NCI-H2196 (cell line): ENCODE data around the gene CCDC85A.

Experiments
- DNase-seq: peaks from one replicate; lab custom pipeline; 2025; ENCODE audit not compliant: unreplicated experiment; lab: John Stamatoyannopoulos, UW

CCDC85A gene

GRCh38 chr2:56348392-56349210, 164.8 kb downstream of the CCDC85A start:
- no peak for DNase-seq

- no peak for DNase-seq
Observed at GRCh38 chr2:56357655-56358295, 174.0 kb downstream of the CCDC85A start.

- DNase-seq: no peak
Observed at GRCh38 chr2:56361844-56362243, 178.1 kb downstream of the CCDC85A start.

- no peak for DNase-seq
Observed at GRCh38 chr2:56364902-56365301, 181.1 kb downstream of the CCDC85A start.

GRCh38 chr2:56369316-56369715, 185.5 kb downstream of the CCDC85A start:
- DNase-seq: no peak

GRCh38 chr2:56372071-56372656, 188.4 kb downstream of the CCDC85A start:
- no peak for DNase-seq

GRCh38 chr2:56375251-56375650, 191.5 kb downstream of the CCDC85A start:
- DNase-seq: no peak

- DNase-seq: no peak
Observed at GRCh38 chr2:56376699-56377665, 193.2 kb downstream of the CCDC85A start.

GRCh38 chr2:56379066-56379465, 195.3 kb downstream of the CCDC85A start:
- DNase-seq: no peak

- no peak for DNase-seq
Observed at GRCh38 chr2:56380861-56381260, 197.1 kb downstream of the CCDC85A start.

GRCh38 chr2:56382466-56382865, 198.7 kb downstream of the CCDC85A start:
- DNase-seq: no peak

- no peak for DNase-seq
Observed at GRCh38 chr2:56386657-56387056, 202.9 kb downstream of the CCDC85A start.

GRCh38 chr2:56390644-56391043, 206.9 kb downstream of the CCDC85A start:
- no peak for DNase-seq

GRCh38 chr2:56410140-56410539, 226.3 kb downstream of the CCDC85A start:
- no peak for DNase-seq

GRCh38 chr2:56416500-56417176, 232.8 kb downstream of the CCDC85A start:
- no peak for DNase-seq
